ENCODE data around the gene SUZ12.

- TF ChIP-seq EP300 (conservative IDR thresholded peaks at IDR 0.05; ENCODE audit: poor library complexity, severe bottlenecking) = no peak
- TF ChIP-seq CTCF (IDR thresholded peaks at IDR 0.05; ENCODE audit: poor library complexity, severe bottlenecking) = no peak
- TF ChIP-seq POLR2AphosphoS5 (IDR thresholded peaks at IDR 0.05) = no peak
- TF ChIP-seq EZH2 (IDR thresholded peaks at IDR 0.05; ENCODE audit: borderline replicate concordance, insufficient read depth, low read length, poor library complexity, severe bottlenecking) = no peak
- no peak for TF ChIP-seq REST (IDR thresholded peaks at IDR 0.05; ENCODE audit: borderline replicate concordance)
- no peak for TF ChIP-seq SMC3 (conservative IDR thresholded peaks at IDR 0.05; ENCODE audit: poor library complexity)
Observed at GRCh38 chr17:32021615-32021955, 84.8 kb downstream of the SUZ12 start.

Data from neural cell (in vitro differentiated cells).